Omental fat pad (tissue), 4 donors: ENCODE data around the gene YEATS2. TPM values are rescaled to one million over a fixed set of nuclear protein-coding genes. Genes with fewer than 3 reads are reported as not detected.
"Not testable (repeated sequence)": the region's sequence is repeated elsewhere in the genome, so short reads cannot be mapped to it uniquely, and the experiment has no call there.

Source experiments
- ATAC-seq: fragments of 150-250 bp; one replicate; pipeline ENCODE4 v1.9.1; 2016; ENCODE audit warnings: mild to moderate bottlenecking, moderate library complexity; ENCODE audit not compliant: low FRiP score
- DNase-seq: peaks from one replicate; pipeline ENCODE4 v3.0.0-alpha.2; 2019; ENCODE audit warnings: low spot score
- total RNA-seq, 4 donors: library from RNA; depleted of rRNA; stranded (reverse); fragments of >200 nt; gene quantifications; one replicate each; pipeline ENCODE4 v1.1.0, GENCODE V29; 2016
- TF ChIP-seq, protein P1 (sequence below), 3 donors: fragments of 450-650 bp; IDR thresholded peaks; one replicate each; pipeline ENCODE4 v1.5.1; 2016 to 2017; ENCODE audit warnings: antibody characterized with exemption in 3 of 3, mild to moderate bottlenecking in 3 of 3, moderate library complexity in 2 of 3

YEATS2 gene
- total RNA-seq, 4 donors from 2014 or later = 17.7 to 36.1 (median 23.7) TPM

DNA sequence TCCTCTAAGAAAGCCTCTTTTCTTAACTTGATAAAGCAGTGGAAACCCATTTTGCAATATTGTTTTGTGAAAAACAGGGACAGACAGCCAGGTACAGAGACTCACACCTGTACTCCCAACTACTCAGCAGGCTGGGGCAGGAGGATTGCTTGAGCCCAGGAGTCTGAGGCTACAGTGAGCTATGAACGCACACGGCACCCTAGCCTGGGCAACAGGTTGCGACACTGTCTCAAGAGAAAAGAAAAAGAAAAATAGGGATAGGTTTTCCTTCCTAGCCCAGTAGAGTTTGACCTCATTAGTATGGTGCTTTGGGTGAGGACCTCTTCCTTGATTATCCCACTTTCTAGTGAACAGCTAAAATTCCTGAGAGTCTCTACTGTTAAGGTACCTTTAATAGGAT, 17.5 kb upstream of the YEATS2 start:
- TF ChIP-seq, protein P1, sequence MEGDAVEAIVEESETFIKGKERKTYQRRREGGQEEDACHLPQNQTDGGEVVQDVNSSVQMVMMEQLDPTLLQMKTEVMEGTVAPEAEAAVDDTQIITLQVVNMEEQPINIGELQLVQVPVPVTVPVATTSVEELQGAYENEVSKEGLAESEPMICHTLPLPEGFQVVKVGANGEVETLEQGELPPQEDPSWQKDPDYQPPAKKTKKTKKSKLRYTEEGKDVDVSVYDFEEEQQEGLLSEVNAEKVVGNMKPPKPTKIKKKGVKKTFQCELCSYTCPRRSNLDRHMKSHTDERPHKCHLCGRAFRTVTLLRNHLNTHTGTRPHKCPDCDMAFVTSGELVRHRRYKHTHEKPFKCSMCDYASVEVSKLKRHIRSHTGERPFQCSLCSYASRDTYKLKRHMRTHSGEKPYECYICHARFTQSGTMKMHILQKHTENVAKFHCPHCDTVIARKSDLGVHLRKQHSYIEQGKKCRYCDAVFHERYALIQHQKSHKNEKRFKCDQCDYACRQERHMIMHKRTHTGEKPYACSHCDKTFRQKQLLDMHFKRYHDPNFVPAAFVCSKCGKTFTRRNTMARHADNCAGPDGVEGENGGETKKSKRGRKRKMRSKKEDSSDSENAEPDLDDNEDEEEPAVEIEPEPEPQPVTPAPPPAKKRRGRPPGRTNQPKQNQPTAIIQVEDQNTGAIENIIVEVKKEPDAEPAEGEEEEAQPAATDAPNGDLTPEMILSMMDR (IDR thresholded peaks at IDR 0.05) = no peak
- no peak for ATAC-seq

DNA sequence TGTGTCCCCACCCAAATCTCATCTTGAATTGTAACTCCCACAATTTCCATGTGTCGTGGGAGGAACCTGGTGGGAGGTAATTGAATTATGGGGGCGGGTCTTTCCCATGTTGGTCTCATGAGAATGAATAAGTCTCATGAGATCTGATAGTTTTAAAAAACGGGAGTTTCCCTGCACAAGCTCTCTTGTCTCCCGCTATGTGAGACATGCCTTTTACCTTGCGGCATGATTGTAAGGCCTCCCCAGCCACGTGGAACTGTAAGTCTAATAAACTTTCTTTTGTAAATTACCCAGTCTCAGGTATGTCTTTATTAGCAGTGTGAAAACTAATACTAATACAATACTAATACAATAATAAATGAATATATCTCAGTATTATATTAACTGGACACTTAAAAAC, 9.9 kb upstream of the YEATS2 start:
- ATAC-seq (no peak), DNase-seq (no peak)
- TF ChIP-seq, protein P1 (IDR thresholded peaks at IDR 0.05) = no peak

More for the DNA sequence above, 17.5 kb upstream of the YEATS2 start:
- DNase-seq = no peak

DNA sequence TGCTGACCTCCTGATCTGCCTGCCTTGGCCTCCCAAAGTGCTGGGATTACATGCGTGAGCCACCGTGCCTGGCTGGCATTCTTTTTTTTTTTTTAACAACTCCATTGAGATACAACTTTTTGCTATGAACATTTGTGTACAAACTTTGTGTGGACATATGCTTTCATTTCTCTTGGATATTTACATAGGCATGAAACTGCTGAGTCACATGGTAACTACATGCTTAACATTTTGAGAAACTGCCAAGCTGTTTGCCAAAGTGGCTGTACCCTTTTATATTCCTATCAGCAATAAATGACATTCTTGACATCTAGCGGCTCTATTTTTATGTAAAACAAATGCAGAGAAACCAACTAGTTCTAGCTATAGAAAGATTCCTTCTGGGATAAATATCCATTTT, 8.7 kb upstream of the YEATS2 start:
- TF ChIP-seq, protein P1 (IDR thresholded peaks at IDR 0.05) = no peak
- ATAC-seq (no peak), DNase-seq (no peak)

DNA sequence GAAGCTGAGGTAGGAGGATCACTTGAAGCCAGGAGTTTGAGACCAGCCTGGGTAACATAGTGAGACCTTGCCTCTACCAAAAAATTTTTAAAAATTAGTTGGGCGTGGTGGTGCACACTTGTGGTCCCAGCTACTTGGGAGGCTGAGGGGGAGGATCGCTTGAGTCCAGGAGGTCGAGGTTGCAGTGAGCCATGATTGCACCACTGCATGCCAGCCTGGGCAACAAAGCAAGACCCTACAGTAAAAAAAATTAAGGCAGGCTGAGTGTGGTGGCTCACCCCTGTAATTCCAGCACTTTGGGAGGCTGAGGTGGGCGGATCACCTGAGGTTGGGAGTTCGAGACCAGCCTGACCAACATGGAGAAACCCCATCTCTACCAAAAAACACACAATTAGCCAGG, 8.0 kb upstream of the YEATS2 start:
- not testable (repeated sequence) for DNase-seq, ATAC-seq

DNA sequence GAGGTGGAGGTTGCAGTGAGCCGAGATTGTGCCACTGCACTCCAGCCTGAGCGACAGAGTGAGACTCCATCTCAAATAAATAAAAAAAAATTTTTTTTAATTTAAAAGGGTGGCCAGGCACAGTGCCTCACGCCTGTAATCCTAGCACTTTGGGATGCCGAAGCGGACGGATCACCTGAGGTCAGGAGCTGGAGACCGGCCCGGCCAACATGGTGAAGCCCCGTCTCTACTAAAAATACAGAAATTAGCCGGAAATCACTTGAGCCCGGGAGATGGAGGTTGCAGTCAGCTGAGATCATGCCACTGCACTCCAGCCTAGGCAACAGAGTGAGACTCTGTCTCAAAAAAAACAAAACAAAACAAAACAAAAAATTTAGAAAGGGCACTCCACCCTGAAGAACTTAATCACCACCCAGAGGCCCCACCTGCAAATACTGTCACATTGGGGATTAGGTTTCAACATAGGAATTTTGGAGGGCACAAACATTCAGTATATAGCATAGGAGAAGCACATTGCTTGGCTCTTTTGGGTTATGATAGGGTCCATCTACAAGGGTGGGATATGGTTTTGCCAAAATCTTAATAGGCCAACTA, 7.1 kb upstream of the YEATS2 start:
- TF ChIP-seq, protein P1 (IDR thresholded peaks at IDR 0.05) = no peak
- ATAC-seq (no peak), DNase-seq (no peak)

DNA sequence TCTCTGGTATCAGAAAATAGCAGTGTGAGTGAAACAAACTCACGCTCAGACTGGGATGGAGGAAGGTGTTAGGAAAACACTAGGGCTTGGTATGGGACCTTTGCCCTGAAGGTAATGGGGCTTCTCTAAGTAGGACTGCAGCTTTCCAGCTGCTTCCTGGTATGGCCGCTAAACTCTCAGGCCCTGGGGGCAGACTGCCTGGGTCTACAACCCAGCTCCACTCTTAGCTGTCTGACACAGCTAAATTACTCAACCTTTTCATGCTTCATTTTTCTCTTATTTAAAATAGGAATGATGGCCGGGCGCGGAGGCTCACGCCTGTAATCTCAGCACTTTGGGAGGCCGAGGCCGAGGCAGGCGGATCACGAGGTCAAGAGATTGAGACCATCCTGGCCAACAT, 5.2 kb upstream of the YEATS2 start:
- no peak for DNase-seq
- ATAC-seq = no peak
- TF ChIP-seq, protein P1 (IDR thresholded peaks at IDR 0.05) = no peak

DNA sequence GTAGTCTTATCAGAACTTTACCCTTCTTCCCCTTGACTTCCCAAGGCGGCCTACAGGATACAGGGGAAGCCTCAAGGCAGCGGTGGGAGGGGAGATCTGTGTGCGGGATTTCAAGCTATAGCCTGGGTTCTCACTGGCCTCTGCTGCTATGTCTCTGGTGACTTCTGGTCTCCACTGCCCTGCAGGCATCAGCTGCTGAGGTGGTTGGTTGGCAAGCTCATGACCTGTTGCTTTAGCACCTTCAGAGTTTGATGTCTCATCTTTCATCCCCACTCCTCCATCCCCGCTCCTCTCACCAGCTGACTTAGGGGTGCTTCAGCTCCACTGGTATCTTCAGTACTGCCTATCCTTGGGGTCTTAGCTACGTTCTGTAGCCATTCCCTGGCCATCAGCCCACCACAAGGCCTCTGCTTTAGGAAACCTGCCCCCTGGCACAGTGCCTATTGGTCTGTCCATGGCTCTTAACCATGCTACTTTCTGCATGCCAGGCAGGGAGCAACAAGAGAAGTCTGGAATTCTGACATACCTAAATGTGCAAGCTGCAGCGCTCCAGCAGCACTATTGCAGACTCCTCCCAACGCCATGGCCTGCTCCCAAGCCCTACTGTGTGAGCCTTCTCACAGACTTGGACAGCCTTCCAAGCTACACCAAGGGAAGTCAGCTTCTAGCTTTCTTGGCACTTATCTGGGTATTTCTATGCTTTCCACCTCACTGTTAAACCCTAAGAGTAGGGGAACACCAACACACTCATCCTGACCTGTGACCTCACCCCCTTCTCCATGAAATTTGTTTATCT, 1.8 kb upstream of the YEATS2 start:
- ATAC-seq (no peak), DNase-seq (no peak)
- TF ChIP-seq, protein P1 (IDR thresholded peaks at IDR 0.05) = no peak
